GM21526 (cell line): ENCODE measurements around the gene POU2F1.
"Not testable (repeated sequence)": the region's sequence is repeated elsewhere in the genome, so short reads cannot be mapped to it uniquely, and the experiment has no call there.

Source experiments
- ATAC-seq: cut with Tn5 transposase; IDR thresholded peaks from one replicate; pipeline ENCODE4 v1.9.1; 2021; ENCODE audit warnings: moderate library complexity; ENCODE audit not compliant: unreplicated experiment, low FRiP score

The POU2F1 gene

GRCh38 chr1:167202049-167202448 is 18.6 kb upstream of the POU2F1 start:
- ATAC-seq: no peak

- not testable (repeated sequence) for ATAC-seq
Measured at GRCh38 chr1:167205306-167206050, 15.2 kb upstream of the POU2F1 start.

- no peak for ATAC-seq
Measured at GRCh38 chr1:167206166-167206835, 14.4 kb upstream of the POU2F1 start.

GRCh38 chr1:167207940-167208623 is 12.6 kb upstream of the POU2F1 start:
- ATAC-seq: no peak

GRCh38 chr1:167208624-167208976 is 12.1 kb upstream of the POU2F1 start:
- ATAC-seq: no peak

GRCh38 chr1:167209044-167209443 is 11.6 kb upstream of the POU2F1 start:
- ATAC-seq: no peak

GRCh38 chr1:167210966-167211674 is 9.6 kb upstream of the POU2F1 start:
- ATAC-seq: no peak

GRCh38 chr1:167212025-167212424 is 8.7 kb upstream of the POU2F1 start:
- no peak for ATAC-seq

GRCh38 chr1:167216809-167217208 is 3.9 kb upstream of the POU2F1 start:
- no peak for ATAC-seq

- no peak for ATAC-seq
Measured at GRCh38 chr1:167219194-167219593, 1.5 kb upstream of the POU2F1 start.

GRCh38 chr1:167219646-167220536 is 795 bp upstream of the POU2F1 start:
- peak; percentile 40 for ATAC-seq

GRCh38 chr1:167221126-167221737 is 546 bp downstream of the POU2F1 start:
- peak; percentile 9 for ATAC-seq

GRCh38 chr1:167221738-167222610 is 1.3 kb downstream of the POU2F1 start:
- ATAC-seq: peak; percentile 53

GRCh38 chr1:167223144-167224103 is 2.7 kb downstream of the POU2F1 start:
- no peak for ATAC-seq

GRCh38 chr1:167224734-167225235 is 4.1 kb downstream of the POU2F1 start:
- not testable (repeated sequence) for ATAC-seq

GRCh38 chr1:167225920-167226319 is 5.2 kb downstream of the POU2F1 start:
- ATAC-seq: no peak

GRCh38 chr1:167227934-167228378 is 7.3 kb downstream of the POU2F1 start:
- ATAC-seq: no peak
